Measurements from ENCODE around the gene INHBA.

GRCh38 chr7:41688906-41689305 is 14.0 kb downstream of the INHBA start:
- TF ChIP-seq SIN3A (IDR thresholded peaks at IDR 0.05; ENCODE audit: borderline replicate concordance, insufficient read depth, low read length) (no peak), REST (IDR thresholded peaks at IDR 0.05; ENCODE audit: insufficient read depth in 1 of 2, low read depth in 2 of 2, low read length in 2 of 2) (no peak), TAF1 (IDR thresholded peaks at IDR 0.05; ENCODE audit: borderline replicate concordance, insufficient read depth, low read length) (no peak)
